ENCODE measurements around the gene CINP. TPM values are rescaled to one million over a fixed set of nuclear protein-coding genes. Genes with fewer than 3 reads are reported as not detected.

The CINP gene
- total and polyA plus RNA-seq, 2 of the 8 experiments (the other 6 are each of a cell fraction or from before 2014, with no cell fraction given), result 47.8 to 51.6 TPM

- TF ChIP-seq ATF2 (IDR thresholded peaks at IDR 0.05; ENCODE audit: low read length) (no peak; the same call in 1 of the 2 replicates), CHD2 (IDR thresholded peaks at IDR 0.05; ENCODE audit: low read length) (peak; percentile 45; the same call in 1 of the 2 replicates), TEAD4 (IDR thresholded peaks at IDR 0.05; ENCODE audit: low read depth, low read length) (peak; percentile 93), BRCA1 (IDR thresholded peaks at IDR 0.05; ENCODE audit: low read depth, low read length) (no peak), POU5F1 (IDR thresholded peaks at IDR 0.05; ENCODE audit: low read depth, low read length) (0 out of 2 replicates have a peak, but pooled peaks have one; percentile 18), KDM4A (IDR thresholded peaks at IDR 0.05; ENCODE audit: low read depth, low read length, severe bottlenecking) (peak; percentile 58), JUND (IDR thresholded peaks at IDR 0.05; ENCODE audit: low read length) (0 out of 2 replicates have a peak, but pooled peaks have one; percentile 41), CREB1 (IDR thresholded peaks at IDR 0.05) (peak; percentile 80), EZH2 (IDR thresholded peaks at IDR 0.05; ENCODE audit: low read depth, low read length, severe bottlenecking) (no peak), NANOG (IDR thresholded peaks at IDR 0.05; ENCODE audit: insufficient read depth, low read depth, low read length, poor library complexity, severe bottlenecking) (no peak)
These were observed 45.7 kb downstream of the CINP start (continued) for GRCh38 chr14:102316743-102317563.
